Neural cell (in vitro differentiated cells): ENCODE data around the gene ZDHHC23. TPM values are rescaled to one million over a fixed set of nuclear protein-coding genes. Genes with fewer than 3 reads are reported as not detected.

Experiments
- polyA plus RNA-seq: library from polyadenylated mRNA; depleted of rRNA; stranded (reverse); fragments of >200 nt; gene quantifications from 2 replicates; pipeline ENCODE4 v1.2.3, GENCODE V29; 2014

The ZDHHC23 gene
- polyA plus RNA-seq, 1 donor from 2014 or later: 11.5 TPM

Other genes with a start within 250 kb of the ZDHHC23 start
- gene NAA50, start 201.8 kb upstream of the ZDHHC23 start, polyA plus RNA-seq: 58.9 and 69.6 TPM in 2 replicates
- gene ATP6V1A, start 201.0 kb upstream of the ZDHHC23 start, polyA plus RNA-seq: 191 and 225 TPM in 2 replicates
- 12.9 and 31.0 TPM in 2 replicates for gene GRAMD1C, start 109.2 kb upstream of the ZDHHC23 start, polyA plus RNA-seq
- gene CCDC191, start 108.5 kb downstream of the ZDHHC23 start, polyA plus RNA-seq: 14.9 and 18.8 TPM in 2 replicates
- 16.3 and 22.0 TPM in 2 replicates for gene QTRT2, start 108.7 kb downstream of the ZDHHC23 start, polyA plus RNA-seq
- 0.18 TPM in 1 of 2 replicates, not detected in the other for gene DRD3, start 231.0 kb downstream of the ZDHHC23 start, polyA plus RNA-seq